ENCODE measurements around the gene PIK3R3. TPM values are rescaled to one million over a fixed set of nuclear protein-coding genes. Genes with fewer than 3 reads are reported as not detected.

PIK3R3 gene
- total RNA-seq, 4 donors from 2014 or later, result 3.0 to 7.6 (median 6.2) TPM

GRCh38 chr1:46166521-46167462 lies 34.4 kb upstream of the PIK3R3 start:
- Histone ChIP-seq H3K27me3 (peaks cover 0 to 19% (median 0%) of the 10 kb centered on the region in 4 donors), H3K36me3 (no peaks in the 10 kb centered on the region), H3K4me3 (peak overlapping the region; percentile 33 to 67 (median 49)), H3K4me1 (peaks cover 18 to 44% (median 19%) of the 10 kb centered on the region in 3 donors), H3K9me3 (no peaks in the 10 kb centered on the region), H3K27ac (peak overlapping the region; percentile 68 to 79 (median 76))
- intact Hi-C loops (cut with DNase I), result no loop called here
- TF ChIP-seq CTCF (IDR thresholded peaks at IDR 0.05) (no peak), POLR2A (IDR thresholded peaks at IDR 0.05) (peak in 1 of 4 donors; percentile 20)
- 13 to 23% methylated on average over 16 to 32 of the region's 47 CpGs for WGBS, 2 donors
- no peak for DNase-seq

GRCh38 chr1:46160212-46160611 lies 27.8 kb upstream of the PIK3R3 start:
- H3K9me3 ChIP-seq, result no peaks in the 10 kb centered on the region
- H3K27ac ChIP-seq, result no peak overlapping the region
- no peak for DNase-seq
- H3K4me3 ChIP-seq, result no peak overlapping the region
- TF ChIP-seq POLR2A (IDR thresholded peaks at IDR 0.05), result no peak
- no peak for TF ChIP-seq CTCF (IDR thresholded peaks at IDR 0.05)
- no peaks in the 10 kb centered on the region for H3K4me1 ChIP-seq
- WGBS, 2 donors, result 75 to 86% methylated on average over 1 of the region's 1 CpG
- intact Hi-C loops (cut with DNase I), result no loop called here
- H3K36me3 ChIP-seq, result no peaks in the 10 kb centered on the region
- no peaks in the 10 kb centered on the region for H3K27me3 ChIP-seq

GRCh38 chr1:46159516-46159915 lies 27.1 kb upstream of the PIK3R3 start:
- Histone ChIP-seq H3K9me3 (no peaks in the 10 kb centered on the region), H3K4me1 (no peaks in the 10 kb centered on the region), H3K4me3 (no peak overlapping the region), H3K27ac (no peak overlapping the region), H3K36me3 (no peaks in the 10 kb centered on the region), H3K27me3 (no peaks in the 10 kb centered on the region)
- DNase-seq, result no peak
- TF ChIP-seq CTCF (IDR thresholded peaks at IDR 0.05) (no peak), POLR2A (IDR thresholded peaks at IDR 0.05) (no peak)
- intact Hi-C loops (cut with DNase I), result no loop called here
- WGBS, 2 donors, result 62 to 65% methylated on average over 3 of the region's 3 CpGs

- no peaks in the 10 kb centered on the region for H3K9me3 ChIP-seq
- no peaks in the 10 kb centered on the region for H3K4me1 ChIP-seq
- WGBS, 2 donors, result 81 to 85% methylated on average over 13 of the region's 13 CpGs
- no peak overlapping the region for H3K27ac ChIP-seq
- H3K4me3 ChIP-seq, result no peak overlapping the region
- no peaks in the 10 kb centered on the region for H3K36me3 ChIP-seq
- no peaks in the 10 kb centered on the region for H3K27me3 ChIP-seq
- TF ChIP-seq POLR2A (IDR thresholded peaks at IDR 0.05), result no peak
- no peak for TF ChIP-seq CTCF (IDR thresholded peaks at IDR 0.05)
- no peak for DNase-seq
- intact Hi-C loops (cut with DNase I), result no loop called here
Measured at GRCh38 chr1:46158312-46159281, 26.2 kb upstream of the PIK3R3 start.
